ENCODE results near the gene SORCS1. TPM values are rescaled to one million over a fixed set of nuclear protein-coding genes. Genes with fewer than 3 reads are reported as not detected.

Gene SORCS1
- total RNA-seq, 4 donors from 2014 or later, result 7.1 to 16.7 (median 10.7) TPM

DNA sequence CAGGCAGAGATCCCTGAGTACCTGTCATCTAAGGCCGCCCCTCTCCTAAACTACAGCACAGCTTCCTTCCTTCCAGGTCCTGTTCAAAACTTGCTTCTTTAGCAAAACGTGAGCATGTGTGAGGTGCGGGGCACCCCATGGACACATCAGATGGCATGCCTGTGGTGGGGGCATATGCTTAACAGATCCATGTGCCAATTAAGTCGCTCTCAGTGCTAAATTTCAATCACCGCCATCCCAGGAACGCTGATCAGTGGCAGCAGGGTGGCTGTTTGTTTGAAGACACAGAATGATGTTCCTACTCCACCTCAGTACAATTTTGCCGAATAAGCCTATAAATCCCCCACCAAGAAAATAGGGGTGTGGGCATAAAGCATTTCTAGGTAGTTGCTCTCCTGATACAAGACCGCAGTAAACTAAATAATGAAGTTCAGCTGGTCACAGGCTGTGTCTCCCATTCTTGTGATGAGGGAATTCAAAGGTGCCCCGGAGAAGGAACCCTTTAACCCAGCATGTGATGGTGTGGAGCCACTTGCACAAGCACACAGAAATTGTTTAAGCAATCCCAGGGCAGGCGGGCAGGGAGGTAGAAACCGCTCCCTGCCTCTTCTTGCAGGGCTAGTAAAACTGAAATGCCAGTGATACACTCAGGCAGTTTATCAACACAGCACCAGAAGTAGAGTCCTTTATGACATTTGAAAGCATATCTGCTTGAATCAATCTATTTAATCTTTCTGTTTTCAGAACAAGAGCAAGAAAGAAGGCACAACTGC lies 205.7 kb downstream of the SORCS1 start:
- no peak overlapping the region for H3K4me3 ChIP-seq
- 73% methylated on average over 11 of the region's 11 CpGs for WGBS
- H3K9me3 ChIP-seq, result no peaks in the 10 kb centered on the region
- H3K27me3 ChIP-seq, result no peaks in the 10 kb centered on the region
- intact Hi-C loops (cut with DNase I), result no loop called here
- no peak for DNase-seq (ENCODE audit: extremely low spot score)
- TF ChIP-seq, protein P1, sequence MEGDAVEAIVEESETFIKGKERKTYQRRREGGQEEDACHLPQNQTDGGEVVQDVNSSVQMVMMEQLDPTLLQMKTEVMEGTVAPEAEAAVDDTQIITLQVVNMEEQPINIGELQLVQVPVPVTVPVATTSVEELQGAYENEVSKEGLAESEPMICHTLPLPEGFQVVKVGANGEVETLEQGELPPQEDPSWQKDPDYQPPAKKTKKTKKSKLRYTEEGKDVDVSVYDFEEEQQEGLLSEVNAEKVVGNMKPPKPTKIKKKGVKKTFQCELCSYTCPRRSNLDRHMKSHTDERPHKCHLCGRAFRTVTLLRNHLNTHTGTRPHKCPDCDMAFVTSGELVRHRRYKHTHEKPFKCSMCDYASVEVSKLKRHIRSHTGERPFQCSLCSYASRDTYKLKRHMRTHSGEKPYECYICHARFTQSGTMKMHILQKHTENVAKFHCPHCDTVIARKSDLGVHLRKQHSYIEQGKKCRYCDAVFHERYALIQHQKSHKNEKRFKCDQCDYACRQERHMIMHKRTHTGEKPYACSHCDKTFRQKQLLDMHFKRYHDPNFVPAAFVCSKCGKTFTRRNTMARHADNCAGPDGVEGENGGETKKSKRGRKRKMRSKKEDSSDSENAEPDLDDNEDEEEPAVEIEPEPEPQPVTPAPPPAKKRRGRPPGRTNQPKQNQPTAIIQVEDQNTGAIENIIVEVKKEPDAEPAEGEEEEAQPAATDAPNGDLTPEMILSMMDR (IDR thresholded peaks at IDR 0.05), result no peak
- TF ChIP-seq EP300 (IDR thresholded peaks at IDR 0.05), result no peak
- no peak for TF ChIP-seq POLR2AphosphoS5 (IDR thresholded peaks at IDR 0.05)
- peak overlapping the region; percentile 11 to 28 (median 23) for H3K27ac ChIP-seq (replicated peaks in 1 of 4)
- peaks cover 0 to 11% (median 5%) of the 10 kb centered on the region in 4 donors for H3K4me1 ChIP-seq
- H3K36me3 ChIP-seq, result no peaks in the 10 kb centered on the region

GRCh38 chr10:106957823-106958588 lies 206.5 kb downstream of the SORCS1 start:
- no peak for DNase-seq (ENCODE audit: extremely low spot score)
- TF ChIP-seq POLR2AphosphoS5 (IDR thresholded peaks at IDR 0.05), result no peak
- TF ChIP-seq, protein P1 (IDR thresholded peaks at IDR 0.05), result no peak
- no peak for TF ChIP-seq EP300 (IDR thresholded peaks at IDR 0.05)
- no peak for TF ChIP-seq POLR2A (IDR thresholded peaks at IDR 0.05; ENCODE audit: low read depth)
- Histone ChIP-seq H3K4me1 (peaks cover 0 to 11% (median 5%) of the 10 kb centered on the region in 4 donors), H3K36me3 (no peaks in the 10 kb centered on the region), H3K27ac (replicated peaks in 1 of 4) (peak overlapping the region; percentile 11 to 34 (median 20)), H3K27me3 (no peaks in the 10 kb centered on the region), H3K9me3 (no peaks in the 10 kb centered on the region), H3K4me3 (peak overlapping the region in 1 of 4 donors; percentile 2)
- WGBS, result 42% methylated on average over 12 of the region's 12 CpGs
- intact Hi-C loops (cut with DNase I), result no loop called here

GRCh38 chr10:106956216-106956915 lies 208.1 kb downstream of the SORCS1 start:
- 85% methylated on average over 4 of the region's 4 CpGs for WGBS

DNA sequence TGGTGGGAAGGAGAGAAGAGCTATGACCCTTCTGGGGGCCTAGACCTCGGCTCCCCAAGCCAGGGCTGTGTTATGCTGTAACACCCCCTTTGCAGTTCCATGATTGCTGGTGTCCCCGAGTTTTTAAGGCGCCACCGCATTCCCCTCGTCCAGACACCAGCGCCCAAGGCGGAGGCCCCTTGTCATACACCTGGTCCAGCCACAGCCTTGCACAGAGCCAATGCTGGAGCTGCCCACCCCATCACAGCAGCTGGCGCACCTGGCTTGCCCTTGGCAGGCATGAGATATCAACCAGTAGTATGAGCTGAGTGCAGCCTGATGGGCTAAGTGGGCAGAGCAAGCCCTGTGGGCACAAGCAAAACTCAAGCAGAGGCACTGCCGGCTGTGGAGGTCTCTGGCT lies 209.4 kb downstream of the SORCS1 start:
- Histone ChIP-seq H3K4me1 (peaks cover 0 to 11% (median 5%) of the 10 kb centered on the region in 4 donors), H3K9me3 (no peaks in the 10 kb centered on the region), H3K36me3 (no peaks in the 10 kb centered on the region), H3K27me3 (no peaks in the 10 kb centered on the region), H3K4me3 (no peak overlapping the region), H3K27ac (replicated peaks in 1 of 4) (no peak overlapping the region)
- intact Hi-C loops (cut with DNase I), result no loop called here
- TF ChIP-seq POLR2A (IDR thresholded peaks at IDR 0.05; ENCODE audit: low read depth), result no peak
- TF ChIP-seq, protein P1 (IDR thresholded peaks at IDR 0.05), result no peak
- no peak for TF ChIP-seq EP300 (IDR thresholded peaks at IDR 0.05)
- TF ChIP-seq POLR2AphosphoS5 (IDR thresholded peaks at IDR 0.05), result no peak
- 95% methylated on average over 8 of the region's 9 CpGs for WGBS
- DNase-seq (ENCODE audit: extremely low spot score), result no peak

More at GRCh38 chr10:106956216-106956915, 208.1 kb downstream of the SORCS1 start:
- no peak for DNase-seq (ENCODE audit: extremely low spot score)
- H3K4me3 ChIP-seq, result no peak overlapping the region
- intact Hi-C loops (cut with DNase I), result no loop called here
- peaks cover 0 to 11% (median 5%) of the 10 kb centered on the region in 4 donors for H3K4me1 ChIP-seq
- H3K27ac ChIP-seq (replicated peaks in 1 of 4), result no peak overlapping the region
- no peak for TF ChIP-seq POLR2AphosphoS5 (IDR thresholded peaks at IDR 0.05)
- TF ChIP-seq, protein P1 (IDR thresholded peaks at IDR 0.05), result no peak
- no peak for TF ChIP-seq POLR2A (IDR thresholded peaks at IDR 0.05; ENCODE audit: low read depth)
- TF ChIP-seq EP300 (IDR thresholded peaks at IDR 0.05), result no peak
- H3K27me3 ChIP-seq, result no peaks in the 10 kb centered on the region
- H3K9me3 ChIP-seq, result no peaks in the 10 kb centered on the region
- H3K36me3 ChIP-seq, result no peaks in the 10 kb centered on the region

Measured in esophagus muscularis mucosa (tissue), 4 donors.